ENCODE results near the gene PRKAB1.
A peak's percentile ranks its signal among the peaks of the same experiment; 100 is the strongest.
"Not testable (repeated sequence)": the region's sequence is repeated elsewhere in the genome, so short reads cannot be mapped to it uniquely, and the experiment has no call there.

Gene PRKAB1

GRCh38 chr12:119667577-119668323 is at the start of gene PRKAB1:
PRKAB1 (plus strand) TSS chr12:119668133; CDS start chr12:119668245, 112 bp downstream.
- peak; percentile 89 for DNase-seq

- DNase-seq, result not testable (repeated sequence)
Measured at GRCh38 chr12:119618328-119618896, 49.5 kb upstream of the PRKAB1 start.

- DNase-seq, result no peak
Measured at GRCh38 chr12:119620490-119620889, 47.4 kb upstream of the PRKAB1 start.

- DNase-seq, result no peak
Measured at GRCh38 chr12:119621878-119622277, 46.1 kb upstream of the PRKAB1 start.

- peak; percentile 61 for DNase-seq
Measured at GRCh38 chr12:119624966-119625365, 43.0 kb upstream of the PRKAB1 start.

GRCh38 chr12:119627019-119627643 is 40.8 kb upstream of the PRKAB1 start:
- DNase-seq, result no peak

- DNase-seq, result no peak
Measured at GRCh38 chr12:119627686-119628085, 40.2 kb upstream of the PRKAB1 start.

- no peak for DNase-seq
Measured at GRCh38 chr12:119630223-119630780, 37.6 kb upstream of the PRKAB1 start.

- DNase-seq, result no peak
Measured at GRCh38 chr12:119630962-119631550, 36.9 kb upstream of the PRKAB1 start.

- DNase-seq, result no peak
Measured at GRCh38 chr12:119631930-119632678, 35.8 kb upstream of the PRKAB1 start.

GRCh38 chr12:119634743-119635142 is 33.2 kb upstream of the PRKAB1 start:
- no peak for DNase-seq

GRCh38 chr12:119642986-119643385 is 24.9 kb upstream of the PRKAB1 start:
- DNase-seq, result no peak

GRCh38 chr12:119644930-119645329 is 23.0 kb upstream of the PRKAB1 start:
- no peak for DNase-seq

GRCh38 chr12:119645535-119646059 is 22.3 kb upstream of the PRKAB1 start:
- DNase-seq, result no peak

- DNase-seq, result no peak
Measured at GRCh38 chr12:119649202-119649808, 18.6 kb upstream of the PRKAB1 start.

GRCh38 chr12:119652665-119653064 is 15.3 kb upstream of the PRKAB1 start:
- DNase-seq, result no peak

- not testable (repeated sequence) for DNase-seq
Measured at GRCh38 chr12:119657001-119657400, 10.9 kb upstream of the PRKAB1 start.

- not testable (repeated sequence) for DNase-seq
Measured at GRCh38 chr12:119658166-119658565, 9.8 kb upstream of the PRKAB1 start.

GRCh38 chr12:119659289-119659897 is 8.5 kb upstream of the PRKAB1 start:
- peak; percentile 10 for DNase-seq

- no peak for DNase-seq
Measured at GRCh38 chr12:119660076-119660475, 7.9 kb upstream of the PRKAB1 start.

GRCh38 chr12:119661882-119662281 is 6.1 kb upstream of the PRKAB1 start:
- no peak for DNase-seq
